IPS-18c (cell line): ENCODE data around the gene MYLK.

Source experiments
- H3K4me3 ChIP-seq: 2 replicates; pipeline ENCODE4 v1.7.0; 2013; ENCODE audit warnings: low read depth, mild to moderate bottlenecking, low read length, moderate library complexity; ENCODE audit not compliant: insufficient read depth
- H3K9me3 ChIP-seq: one replicate; pipeline ENCODE4 v1.6.1; 2013; ENCODE audit warnings: mild to moderate bottlenecking, low read length, moderate library complexity; ENCODE audit not compliant: control insufficient read depth, insufficient read depth

The MYLK gene

DNA sequence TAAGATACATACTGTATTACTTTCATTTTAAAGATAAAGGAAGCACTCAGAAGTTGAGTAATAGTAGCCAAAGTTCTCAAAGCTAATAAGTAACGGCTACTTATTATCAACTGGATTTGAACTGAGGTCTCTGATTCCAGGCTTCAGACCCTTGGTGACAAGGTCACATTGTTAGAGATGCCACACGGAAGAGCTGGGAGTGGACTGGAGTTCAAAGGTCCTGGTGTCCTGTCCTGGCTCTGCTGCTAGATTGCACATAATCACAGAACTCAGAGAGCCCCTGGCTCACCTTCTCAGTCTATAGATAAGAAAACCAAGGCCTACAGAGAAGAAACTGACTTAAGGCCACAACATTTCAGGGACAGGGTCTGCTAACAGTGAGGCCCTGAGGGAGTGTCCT is 75.3 kb downstream of the MYLK start:
- no peaks in the 10 kb centered on the region for H3K9me3 ChIP-seq
- H3K4me3 ChIP-seq: no peak overlapping the region

DNA sequence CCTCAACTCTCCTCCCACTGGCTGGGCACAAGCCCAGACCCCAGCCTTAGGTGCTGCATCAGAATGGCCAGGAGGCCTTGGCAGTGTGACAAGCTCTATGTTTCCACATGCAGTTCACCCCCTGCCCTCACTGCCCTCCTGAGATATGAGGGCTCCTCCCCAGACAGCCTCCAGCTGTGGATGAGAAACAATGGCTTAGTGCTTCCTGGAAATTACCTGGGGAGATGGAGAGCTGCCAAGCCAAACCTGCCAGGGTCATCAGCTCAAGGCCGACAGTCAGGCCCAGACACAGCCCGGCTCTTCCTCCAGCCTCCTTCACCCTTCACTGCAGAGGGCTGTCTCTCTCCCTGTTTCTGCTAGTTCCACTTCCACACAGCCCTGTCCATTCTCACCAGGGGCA is 76.3 kb downstream of the MYLK start:
- Histone ChIP-seq H3K4me3 (no peak overlapping the region), H3K9me3 (no peaks in the 10 kb centered on the region)

DNA sequence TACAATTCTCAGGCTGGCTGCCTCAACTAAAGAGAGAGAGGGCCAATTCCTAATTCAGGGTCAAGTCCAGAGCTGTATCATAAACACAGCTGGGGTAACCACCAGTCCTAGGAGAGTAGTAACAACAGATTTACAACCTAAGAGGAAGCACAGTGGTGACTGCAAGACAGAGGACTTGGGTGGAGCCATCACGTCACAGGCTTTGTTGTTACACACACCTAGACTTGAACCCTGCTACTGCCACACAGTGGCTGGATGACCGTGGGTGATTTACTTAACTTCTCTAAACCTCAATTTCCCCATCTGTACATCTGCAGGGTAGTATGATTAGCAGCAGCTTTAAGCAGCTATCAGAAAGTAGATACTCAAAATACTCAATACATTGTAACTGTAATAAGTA is 78.6 kb downstream of the MYLK start:
- Histone ChIP-seq H3K9me3 (no peaks in the 10 kb centered on the region), H3K4me3 (no peak overlapping the region)

DNA sequence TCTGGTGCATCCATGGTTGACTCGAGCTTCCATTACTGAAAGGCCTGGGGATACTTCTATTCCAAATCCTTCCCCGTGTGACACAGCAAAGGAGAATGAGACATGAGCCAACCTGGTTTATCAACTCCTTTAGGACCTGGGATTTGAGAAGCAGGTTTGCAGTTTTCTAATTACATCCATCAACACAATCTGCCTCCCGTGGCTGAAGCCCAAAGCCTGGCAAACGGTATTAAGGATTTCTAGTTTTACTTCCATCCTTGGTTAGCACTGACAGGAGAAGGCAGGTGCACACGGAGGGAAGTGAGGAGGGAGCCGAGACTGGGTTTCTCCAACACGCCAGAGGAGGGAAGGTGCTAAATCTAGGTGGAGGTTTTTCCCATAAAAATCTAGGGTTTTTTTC is 79.0 kb downstream of the MYLK start:
- H3K4me3 ChIP-seq: no peak overlapping the region
- no peaks in the 10 kb centered on the region for H3K9me3 ChIP-seq

DNA sequence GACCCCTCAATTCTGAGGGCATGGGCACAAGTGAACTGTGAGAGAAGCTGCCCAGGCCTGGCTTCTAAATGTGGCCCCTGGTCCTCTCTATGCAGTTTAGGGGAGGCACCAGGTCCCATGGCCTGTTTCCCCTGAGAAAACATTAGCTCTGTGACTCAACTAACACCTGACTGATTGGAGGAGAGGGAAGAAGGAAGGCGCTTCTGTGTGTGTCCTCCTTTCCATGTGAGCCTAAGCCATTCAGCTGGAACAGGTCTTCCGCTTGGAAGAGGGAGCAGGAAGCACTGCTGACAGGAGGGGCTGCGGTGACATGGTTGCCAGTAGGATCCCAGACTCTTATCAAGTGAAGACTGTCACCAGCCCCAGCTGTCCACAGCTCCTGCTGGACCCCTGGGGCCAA is 79.5 kb downstream of the MYLK start:
- no peak overlapping the region for H3K4me3 ChIP-seq
- no peaks in the 10 kb centered on the region for H3K9me3 ChIP-seq

DNA sequence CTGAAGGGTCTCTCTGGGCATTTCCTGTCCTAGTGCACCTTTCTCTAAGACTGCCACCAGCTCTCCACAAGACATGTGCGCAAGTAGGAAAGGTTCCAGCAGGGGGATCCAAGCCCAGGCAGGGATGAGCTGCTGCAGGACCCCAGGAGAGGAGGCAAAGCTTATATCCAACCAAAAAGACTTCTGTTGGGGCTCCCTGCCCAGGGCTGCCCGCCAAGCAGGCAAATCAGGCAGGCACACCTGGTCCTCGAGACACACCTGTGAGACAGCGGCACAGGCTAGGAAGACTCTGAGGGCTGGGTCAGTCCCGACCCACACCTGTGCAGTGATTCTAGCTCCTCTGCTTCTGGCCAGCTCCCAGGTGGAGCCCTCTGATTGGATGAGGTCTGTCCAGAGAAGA is 80.6 kb downstream of the MYLK start:
- Histone ChIP-seq H3K9me3 (no peaks in the 10 kb centered on the region), H3K4me3 (no peak overlapping the region)

DNA sequence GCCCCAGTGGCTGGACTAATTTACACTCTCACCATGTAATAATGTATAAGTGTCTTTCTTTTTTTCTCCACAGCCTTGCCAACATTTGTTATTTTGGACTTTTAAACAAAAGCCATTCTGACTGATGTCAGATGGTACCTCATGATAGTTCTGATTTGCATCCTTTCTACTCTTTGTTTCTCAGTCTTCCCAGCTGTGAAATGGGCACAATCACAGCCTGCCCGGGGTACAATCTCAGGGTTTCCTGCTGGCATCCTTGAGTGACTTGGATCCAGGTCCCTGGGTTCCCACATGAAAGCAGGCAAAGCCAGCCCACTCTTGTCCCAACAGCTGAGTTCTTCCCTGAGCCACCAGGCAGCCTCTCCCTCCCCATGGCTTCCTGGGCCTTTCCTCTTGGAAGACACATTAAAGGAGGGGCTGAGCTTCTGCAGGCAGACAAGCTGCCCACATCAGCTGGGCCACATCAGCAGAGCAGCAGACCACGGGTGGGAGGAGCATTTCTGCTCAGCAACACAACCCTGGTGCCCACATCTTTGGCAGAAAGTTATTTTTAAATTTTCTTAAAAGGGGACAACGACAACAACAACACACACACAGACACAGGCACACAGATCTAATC is 82.0 kb downstream of the MYLK start:
- Histone ChIP-seq H3K4me3 (no peak overlapping the region), H3K9me3 (no peaks in the 10 kb centered on the region)

DNA sequence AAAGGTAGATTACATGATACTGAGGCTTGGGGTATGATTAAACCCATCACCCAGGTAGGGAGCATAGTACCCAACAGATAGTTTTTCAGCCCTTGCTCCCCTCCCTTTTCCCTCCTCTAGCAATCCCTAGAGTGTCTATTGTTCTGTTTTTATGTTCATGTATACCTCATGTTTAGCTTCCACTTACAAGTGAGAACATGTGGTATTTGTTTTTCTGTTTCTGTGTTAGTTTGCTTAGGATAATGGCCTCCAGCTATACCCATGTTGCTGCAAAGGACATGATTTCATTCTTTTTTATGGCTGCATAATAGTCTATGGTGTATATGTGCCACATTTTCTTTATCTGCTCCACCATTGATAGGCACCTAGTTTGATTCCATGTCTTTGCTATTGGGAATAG is 82.7 kb downstream of the MYLK start:
- no peaks in the 10 kb centered on the region for H3K9me3 ChIP-seq

DNA sequence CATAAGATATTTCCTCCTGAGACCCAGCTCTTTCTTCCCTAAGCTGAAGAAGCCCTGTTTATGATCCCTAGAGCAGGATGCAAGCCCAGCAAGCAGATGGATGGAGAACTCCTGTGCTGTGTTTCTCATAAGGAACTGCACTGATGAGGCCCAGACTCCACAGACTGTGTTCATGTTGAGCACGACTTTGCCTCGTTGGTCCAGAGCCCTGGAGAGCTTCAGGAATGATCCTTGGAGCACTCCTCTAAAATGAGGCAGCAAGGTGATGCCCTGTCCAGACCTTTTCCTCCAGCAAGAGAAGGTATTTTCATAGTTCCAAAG is 83.8 kb downstream of the MYLK start:
- Histone ChIP-seq H3K4me3 (no peak overlapping the region), H3K9me3 (no peaks in the 10 kb centered on the region)

More for the DNA sequence above, 82.7 kb downstream of the MYLK start:
- H3K4me3 ChIP-seq: no peak overlapping the region

DNA sequence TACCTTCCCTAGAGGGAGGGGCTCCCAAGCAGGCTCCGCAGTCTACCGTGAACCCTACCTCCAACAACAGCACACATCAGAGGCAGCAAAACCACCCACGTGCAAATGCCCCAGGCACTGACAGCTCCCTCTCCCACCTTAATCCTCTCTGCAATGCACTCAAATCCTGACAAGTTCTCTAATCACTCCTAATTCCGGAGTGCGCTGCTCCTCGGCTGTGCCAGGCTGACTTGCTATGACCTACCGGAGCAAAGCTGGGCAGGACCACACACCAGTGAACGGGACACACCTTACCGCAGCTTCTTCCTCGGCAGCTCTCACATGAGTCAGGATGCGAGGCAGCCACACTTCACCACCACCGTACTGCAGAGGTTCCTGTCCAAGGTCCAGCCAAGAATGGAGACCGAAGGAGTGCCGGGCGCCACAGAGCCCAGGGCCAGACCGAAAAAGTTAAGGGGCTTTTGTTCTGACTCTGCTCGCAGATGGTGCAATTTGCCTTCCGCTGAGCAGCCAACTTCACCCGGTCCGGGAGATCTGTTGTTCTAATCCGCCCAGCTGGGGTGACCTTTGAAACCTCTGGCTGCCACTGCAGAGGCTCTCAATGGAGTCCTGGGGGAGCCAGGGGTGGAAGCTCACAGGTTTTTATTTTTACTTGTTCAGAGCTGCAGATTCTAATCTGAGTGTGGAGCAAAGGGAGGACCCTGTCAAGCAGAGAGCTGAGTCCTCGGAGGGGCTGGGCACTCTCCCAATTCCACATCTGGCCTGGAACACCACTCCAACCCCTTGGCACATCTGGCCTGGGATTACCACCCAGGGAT is 84.4 kb downstream of the MYLK start:
- Histone ChIP-seq H3K4me3 (no peak overlapping the region), H3K9me3 (no peaks in the 10 kb centered on the region)

DNA sequence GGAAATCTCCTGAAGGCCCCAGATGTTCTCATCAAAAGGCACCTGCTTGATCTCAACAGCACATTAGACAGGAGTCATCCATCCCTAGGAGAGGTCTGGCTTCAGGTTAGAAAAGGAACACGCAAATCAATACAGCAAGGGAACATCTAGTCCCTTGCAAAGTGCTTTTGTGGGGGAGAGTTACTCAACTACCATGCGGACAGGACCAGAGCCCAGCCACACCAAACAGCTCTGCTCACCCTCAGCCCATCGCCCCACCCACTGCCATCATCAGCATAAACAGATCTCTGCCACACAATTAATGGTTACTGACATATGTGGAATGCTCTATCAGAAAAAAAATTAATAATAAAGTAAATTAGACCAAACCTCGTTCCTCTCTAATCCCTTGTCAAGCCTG is 85.6 kb downstream of the MYLK start:
- Histone ChIP-seq H3K9me3 (no peaks in the 10 kb centered on the region), H3K4me3 (no peak overlapping the region)

DNA sequence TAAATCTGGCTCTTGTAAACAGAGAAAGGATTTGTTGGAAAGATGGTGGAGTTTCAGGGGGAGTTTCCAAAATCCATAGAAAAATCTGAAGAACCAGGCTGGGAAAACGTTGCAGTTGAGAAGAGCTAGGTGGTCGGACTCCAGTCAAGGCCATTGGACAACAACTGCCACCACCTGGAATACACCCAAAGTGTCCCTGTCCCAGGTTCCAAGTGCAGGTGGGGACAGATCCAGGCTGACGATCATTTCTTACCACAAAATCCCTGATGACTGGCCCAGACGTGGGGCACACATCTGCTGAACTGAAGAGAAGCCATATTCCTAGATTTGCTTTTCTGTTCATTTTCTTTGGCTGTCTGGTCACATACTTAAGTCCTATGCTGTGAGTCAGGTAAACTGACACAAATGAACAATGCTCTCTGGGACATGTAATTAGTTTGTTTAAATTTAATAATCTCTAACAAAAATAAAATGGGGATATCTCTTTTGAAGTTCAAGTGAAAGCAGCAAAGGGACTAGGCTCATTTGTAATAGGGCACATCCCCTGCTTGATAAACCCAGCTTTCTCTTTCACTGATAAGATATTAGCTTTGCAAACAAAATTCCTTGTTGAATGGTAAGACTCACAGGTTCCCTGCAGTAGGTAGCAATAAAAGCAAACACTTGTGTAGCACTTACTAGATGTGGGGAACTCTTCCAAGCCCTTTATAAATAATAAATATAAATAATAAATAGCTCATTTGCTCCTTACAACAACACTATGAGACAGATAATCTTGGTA is 88.5 kb downstream of the MYLK start:
- H3K4me3 ChIP-seq: no peak overlapping the region
- H3K9me3 ChIP-seq: no peaks in the 10 kb centered on the region

DNA sequence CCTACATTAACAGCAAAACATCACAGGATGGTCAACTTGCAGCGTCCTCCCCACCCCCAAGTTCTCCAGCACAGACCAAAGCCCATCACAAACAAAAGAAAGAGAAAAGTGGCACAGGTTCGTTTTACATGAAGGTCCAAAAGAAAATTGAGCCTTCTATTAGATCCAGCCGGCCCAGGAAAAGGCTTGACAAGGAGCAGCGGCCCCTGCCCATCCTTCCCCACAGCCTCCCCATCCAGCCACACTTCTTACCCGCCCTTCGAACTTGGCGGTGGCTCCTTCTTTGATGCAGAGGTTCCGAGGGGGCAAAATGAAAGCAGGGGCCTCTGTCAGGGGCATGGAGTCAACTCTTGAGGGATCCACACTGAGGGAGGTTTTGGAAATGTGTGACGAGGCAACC is 90.7 kb downstream of the MYLK start:
- H3K4me3 ChIP-seq: no peak overlapping the region
- H3K9me3 ChIP-seq: no peaks in the 10 kb centered on the region

DNA sequence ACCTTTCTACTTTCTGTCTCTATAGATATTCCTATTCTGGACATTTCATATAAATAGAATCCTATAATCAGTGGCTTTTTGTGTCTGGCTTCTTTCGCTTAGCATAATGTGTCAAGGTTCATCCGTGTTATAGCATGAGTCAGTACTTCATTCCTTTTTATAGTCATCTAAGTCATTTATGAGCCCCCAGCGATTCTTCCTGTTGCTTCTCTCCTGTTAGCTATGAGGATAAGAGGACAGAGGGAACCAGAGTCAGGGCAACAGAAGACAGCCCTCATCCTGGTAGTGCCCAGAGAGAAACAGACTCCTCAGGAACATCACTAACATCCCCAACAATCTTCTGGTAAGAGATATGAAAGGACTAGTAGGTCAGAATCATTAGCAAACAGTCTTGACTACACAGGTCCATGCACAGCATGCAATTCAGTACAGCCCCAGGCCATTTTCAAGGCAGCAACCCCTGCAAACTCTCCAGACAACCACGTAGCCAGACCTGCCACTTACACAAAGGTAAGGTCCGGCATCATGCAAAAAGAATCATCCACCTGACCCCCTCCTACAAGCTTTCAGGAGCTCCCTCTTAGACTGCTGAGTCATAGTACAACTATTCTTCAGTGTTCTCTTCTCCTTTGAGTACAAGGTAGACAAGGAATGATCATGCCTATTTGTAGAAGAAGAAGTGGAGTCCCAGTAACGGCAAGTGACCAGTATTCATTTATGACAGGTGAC is 91.5 kb downstream of the MYLK start:
- H3K9me3 ChIP-seq: no peaks in the 10 kb centered on the region
- H3K4me3 ChIP-seq: no peak overlapping the region

DNA sequence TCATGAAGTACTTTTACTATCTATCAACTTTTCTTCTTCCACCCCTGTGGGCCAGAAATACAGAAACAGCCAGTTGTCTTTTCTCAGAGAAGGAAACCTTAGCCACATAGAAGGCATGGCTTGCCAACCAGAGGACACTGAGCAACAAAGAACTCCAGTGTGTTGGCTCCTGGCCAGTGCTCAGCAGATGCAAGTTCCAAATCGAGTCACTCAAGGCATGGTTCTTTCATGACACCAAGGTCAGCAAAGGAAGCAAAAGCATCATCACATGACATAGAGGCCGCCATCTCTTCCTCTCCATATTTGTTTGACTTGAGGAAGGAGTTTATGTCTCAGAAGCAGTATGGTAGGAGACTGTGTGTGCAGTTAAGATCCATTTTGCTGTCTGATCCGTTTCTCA is 92.2 kb downstream of the MYLK start:
- no peaks in the 10 kb centered on the region for H3K9me3 ChIP-seq
- no peak overlapping the region for H3K4me3 ChIP-seq

DNA sequence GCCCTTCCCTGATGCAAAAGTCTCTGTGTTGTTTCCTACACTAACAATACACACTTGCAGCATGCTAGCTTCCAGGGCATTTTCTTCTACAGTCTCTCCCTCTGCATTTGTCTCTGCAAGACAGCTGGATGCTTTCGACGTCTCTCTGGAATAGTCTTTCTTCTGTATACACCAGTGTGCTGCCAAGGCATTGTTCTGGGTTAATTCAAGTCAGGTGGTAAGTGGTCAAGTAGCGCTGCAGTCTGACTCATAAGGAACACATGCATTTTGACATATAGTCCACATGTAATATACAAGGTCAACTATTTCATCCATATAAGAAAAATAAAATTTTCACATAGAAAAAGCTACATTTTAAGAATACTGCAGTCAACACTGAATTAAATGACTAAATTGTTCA is 92.7 kb downstream of the MYLK start:
- Histone ChIP-seq H3K9me3 (no peaks in the 10 kb centered on the region), H3K4me3 (no peak overlapping the region)

DNA sequence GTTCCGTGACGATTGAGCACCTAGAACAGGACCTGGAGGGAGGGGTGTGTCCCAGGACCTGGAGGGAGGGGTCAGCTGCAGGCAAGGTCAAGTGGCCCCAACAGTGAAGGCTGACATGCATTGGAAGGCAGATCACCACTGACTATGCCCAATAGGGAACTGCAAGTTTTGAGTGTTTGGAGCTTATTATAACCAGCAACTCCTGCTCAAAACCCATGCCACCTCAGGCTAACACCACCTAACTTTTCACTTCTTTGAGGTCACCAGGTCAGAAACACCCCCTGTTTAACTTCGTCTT is 93.1 kb downstream of the MYLK start:
- no peaks in the 10 kb centered on the region for H3K9me3 ChIP-seq

More for the DNA sequence above, 93.1 kb downstream of the MYLK start:
- H3K4me3 ChIP-seq: no peak overlapping the region
